Ovary (tissue), 3 donors: ENCODE measurements around the gene TM4SF18.

Source experiments
- CTCF ChIP-seq, 3 donors: fragments of 450-650 bp in 2 of 3; fragments of 200-600 bp in 1 of 3; IDR thresholded peaks; one replicate each; pipeline versions ENCODE4 v1.5.1 to v1.8.0; 2016 to 2022; ENCODE audit warnings: antibody characterized with exemption in 3 of 3, mild to moderate bottlenecking in 1 of 3
- POLR2A ChIP-seq: fragments of 450-650 bp; IDR thresholded peaks from one replicate; pipeline ENCODE4 v1.6.1; 2017; ENCODE audit warnings: antibody characterized with exemption, mild to moderate bottlenecking, moderate library complexity
- donor health status: DM: no; HTN: no; CAD: no.

- TF ChIP-seq CTCF (IDR thresholded peaks at IDR 0.05) (no peak), POLR2A (no peak)
These were observed 20.2 kb upstream of the TM4SF18 start for GRCh38 chr3:149353581-149354184.
